AG10803 (cell line): ENCODE measurements around the gene CEP104.

Experiments used
- DNase-seq: peaks from one replicate; pipeline ENCODE4 v3.0.0; 2010; ENCODE audit warnings: low read depth
- H3K4me3 ChIP-seq: 2 replicates; pipeline ENCODE4 v1.5.1; 2011; ENCODE audit warnings: mild to moderate bottlenecking, low read length, control low read depth
- CTCF ChIP-seq: conservative IDR thresholded peaks from 2 replicates; pipeline ENCODE4 v1.5.1; 2011; ENCODE audit warnings: mild to moderate bottlenecking, low read length, control low read depth, inconsistent platforms

The CEP104 gene

GRCh38 chr1:3903141-3904005 is 46.4 kb upstream of the CEP104 start:
- no peak for TF ChIP-seq CTCF
- H3K4me3 ChIP-seq = no peak overlapping the region
- DNase-seq = peak; percentile 31

- TF ChIP-seq CTCF = no peak
- no peak for DNase-seq
- no peak overlapping the region for H3K4me3 ChIP-seq
Measured at GRCh38 chr1:3902571-3903091, 45.6 kb upstream of the CEP104 start.

GRCh38 chr1:3902111-3902511 is 45.1 kb upstream of the CEP104 start:
- H3K4me3 ChIP-seq = no peak overlapping the region
- no peak for TF ChIP-seq CTCF
- DNase-seq = no peak

GRCh38 chr1:3900969-3901529 is 44.0 kb upstream of the CEP104 start:
- DNase-seq = peak; percentile 94
- TF ChIP-seq CTCF = no peak

GRCh38 chr1:3900150-3900968 is 43.3 kb upstream of the CEP104 start, which contains the start of gene C1orf174:
C1orf174 (minus strand) TSS chr1:3900272; CDS start chr1:3900186, 86 bp downstream.
- peak within 1 kb of the TSS; percentile 95 for H3K4me3 ChIP-seq
- no peak for TF ChIP-seq CTCF
- DNase-seq = peak; percentile 99

More at GRCh38 chr1:3900969-3901529, 44.0 kb upstream of the CEP104 start:
- H3K4me3 ChIP-seq = peak overlapping the region; percentile 95

- TF ChIP-seq CTCF = peak; percentile 18; the same call in 1 of the 2 replicates
- DNase-seq = no peak
- peak overlapping the region; percentile 95 for H3K4me3 ChIP-seq
Measured at GRCh38 chr1:3899754-3900149, 42.7 kb upstream of the CEP104 start.
